Small intestine (tissue), 7 donors: Measurements from ENCODE around the gene PLVAP. TPM values are rescaled to one million over a fixed set of nuclear protein-coding genes. Genes with fewer than 3 reads are reported as not detected.

ENCODE experiments used
- DNase-seq, 2 donors: peaks; one replicate each; pipeline versions ENCODE4 v3.0.0 to v3.0.0-alpha.2; 2013
- FAIRE-seq: peaks from 2 replicates; lab custom pipeline; 2012; peaks lifted over from hg19 to GRCh38; lab: Jason Lieb, UNC
- H3K27ac ChIP-seq, 3 donors: one replicate each; pipeline ENCODE4 v1.5.1; 2013; ENCODE audit warnings: low read length in 2 of 3, mild to moderate bottlenecking in 2 of 3, control low read depth in 1 of 3, inconsistent platforms in 1 of 3, low read depth in 1 of 3, moderate library complexity in 1 of 3
- H3K27me3 ChIP-seq, 3 donors: one replicate each; pipeline ENCODE4 v1.6.1; 2013; ENCODE audit warnings: low read length in 3 of 3, inconsistent platforms in 1 of 3; ENCODE audit not compliant: control insufficient read depth in 3 of 3, insufficient read depth in 3 of 3
- H3K36me3 ChIP-seq, 3 donors: one replicate each; pipeline ENCODE4 v1.6.1; 2013; ENCODE audit warnings: low read length in 3 of 3, inconsistent platforms in 1 of 3, low read depth in 1 of 3, mild to moderate bottlenecking in 1 of 3, moderate library complexity in 1 of 3; ENCODE audit not compliant: control insufficient read depth in 3 of 3, insufficient read depth in 2 of 3
- H3K4me1 ChIP-seq, 3 donors: one replicate each; pipeline ENCODE4 v1.6.1; 2013; ENCODE audit warnings: low read length in 2 of 3, inconsistent platforms in 1 of 3, low read depth in 1 of 3, mild to moderate bottlenecking in 1 of 3, moderate library complexity in 1 of 3; ENCODE audit not compliant: control insufficient read depth in 3 of 3, insufficient read depth in 2 of 3
- H3K4me3 ChIP-seq, 3 donors: one replicate each; pipeline ENCODE4 v1.5.1; 2013; ENCODE audit warnings: low read length in 3 of 3, control low read depth in 1 of 3, inconsistent platforms in 1 of 3, low read depth in 1 of 3, mild to moderate bottlenecking in 1 of 3, moderate library complexity in 1 of 3
- H3K9me3 ChIP-seq, 2 donors: one replicate each; pipeline ENCODE4 v1.6.1; 2013; ENCODE audit warnings: low read depth in 1 of 2, low read length in 1 of 2; ENCODE audit not compliant: control insufficient read depth in 2 of 2, insufficient read depth in 1 of 2
- WGBS, 3 donors: extraction: QIAGEN DNeasy Blood & Tissue Kit; methylation state at CpG; one replicate each; pipeline ENCODE4 v1.1.7; 2013; 5-methylcytosine and 5-hydroxymethylcytosine counted together
- polyA plus RNA-seq, 4 donors: library from polyadenylated mRNA; stranded (reverse) in 3 of 4; unstranded in 1 of 4; fragments of 200-250 nt in 3 of 4; fragments of 120-200 nt in 1 of 4; gene quantifications; one replicate each; pipeline versions ENCODE4 v1.2.1 to v1.2.3, GENCODE V29; 2013
- donor health status: healthy with polysubstance abuse.
- donor health status: control.
- donor health status: control.
- donor health status: Bipolar disorder and iron deficiency.
- donor health status: healthy.

Gene PLVAP
- polyA plus RNA-seq, 4 donors = 2.2 to 115 (median 19.4) TPM

DNA sequence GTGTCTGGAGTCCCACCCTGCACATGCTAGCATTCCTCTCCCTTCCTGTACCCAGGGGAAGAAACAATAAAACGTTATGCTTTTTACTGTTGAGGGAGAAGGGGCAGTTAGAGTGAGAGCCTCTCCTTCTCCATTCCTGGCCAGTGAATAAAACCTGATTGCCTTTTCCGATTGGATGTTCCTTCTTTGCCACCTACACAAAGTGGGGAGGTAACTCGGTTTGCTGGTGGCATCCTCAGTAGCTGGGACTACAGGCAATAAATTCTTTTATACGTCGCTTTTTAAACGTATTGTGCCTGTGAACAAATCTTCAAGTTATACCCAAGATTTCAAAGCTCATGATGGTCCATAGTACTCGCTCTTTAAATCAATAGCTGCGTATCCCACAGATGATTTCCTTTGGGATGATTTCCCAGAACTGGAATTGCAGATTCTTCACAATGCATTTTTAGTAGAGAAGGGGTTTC, 42.0 kb upstream of the PLVAP start:
- WGBS, 3 donors = 12 to 24% (median 20%) methylated on average over 8 of the region's 8 CpGs
- H3K9me3 ChIP-seq = no peaks in the 10 kb centered on the region
- H3K27ac ChIP-seq = peak overlapping the region; percentile 25 to 71 (median 68)
- DNase-seq = peak in 1 of 2 donors; percentile 34
- peaks cover 0 to 2% (median 0%) of the 10 kb centered on the region in 3 donors for H3K4me1 ChIP-seq
- H3K4me3 ChIP-seq = peak overlapping the region; percentile 18 to 54 (median 50)
- no peak for FAIRE-seq
- H3K36me3 ChIP-seq = peaks cover 0 to 21% (median 3%) of the 10 kb centered on the region in 3 donors
- H3K27me3 ChIP-seq = peaks cover 0 to 2% (median 0%) of the 10 kb centered on the region in 3 donors

DNA sequence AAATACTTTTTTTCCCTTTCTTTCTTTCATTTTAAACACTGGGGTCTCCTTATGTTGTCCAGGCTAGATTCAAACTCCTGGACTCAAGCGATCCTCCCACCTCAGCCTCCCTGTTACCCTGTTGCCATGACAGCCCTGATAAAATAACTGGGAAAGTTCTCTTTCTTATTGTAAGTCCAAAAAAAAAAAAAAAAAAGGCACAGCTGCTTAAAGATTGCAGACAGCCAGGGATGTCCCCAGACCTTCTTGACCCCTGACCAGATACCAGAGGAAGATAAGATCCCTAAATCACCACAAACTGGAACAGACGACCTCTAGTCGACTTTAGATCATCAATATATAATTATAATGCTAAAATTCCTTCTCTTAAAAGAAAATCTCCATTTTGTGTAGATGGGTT, 41.6 kb upstream of the PLVAP start:
- Histone ChIP-seq H3K4me3 (no peak overlapping the region), H3K36me3 (peaks cover 0 to 16% (median 3%) of the 10 kb centered on the region in 3 donors), H3K27me3 (peaks cover 0 to 2% (median 0%) of the 10 kb centered on the region in 3 donors), H3K9me3 (no peaks in the 10 kb centered on the region), H3K4me1 (peaks cover 0 to 2% (median 0%) of the 10 kb centered on the region in 3 donors), H3K27ac (no peak overlapping the region)
- DNase-seq (no peak), FAIRE-seq (no peak)
- 60 to 69% (median 64%) methylated on average over 3 of the region's 3 CpGs for WGBS, 3 donors

DNA sequence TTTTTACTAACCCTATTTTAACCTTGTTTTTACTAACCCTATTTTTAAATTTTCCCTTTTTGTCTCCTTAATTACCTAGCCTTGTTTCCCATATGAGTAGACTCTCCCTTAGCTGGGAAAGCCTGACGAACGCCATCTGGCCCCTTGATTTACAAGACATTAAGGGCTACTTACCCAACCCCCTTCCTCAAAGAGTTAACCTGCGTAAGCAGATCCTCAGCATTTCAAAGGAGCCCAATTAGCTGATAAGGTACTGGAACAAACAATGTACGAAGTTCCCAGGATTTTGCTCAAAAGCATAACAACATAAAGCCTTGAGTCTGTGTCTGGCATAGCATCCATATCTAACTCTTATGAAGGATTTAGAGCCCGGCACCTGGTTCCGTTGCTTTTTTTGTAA, 38.0 kb upstream of the PLVAP start:
- Histone ChIP-seq H3K27me3 (peaks cover 0 to 2% (median 0%) of the 10 kb centered on the region in 3 donors), H3K36me3 (no peaks in the 10 kb centered on the region), H3K4me1 (peaks cover 0 to 3% (median 2%) of the 10 kb centered on the region in 3 donors), H3K9me3 (no peaks in the 10 kb centered on the region), H3K4me3 (no peak overlapping the region), H3K27ac (no peak overlapping the region)
- FAIRE-seq (no peak), DNase-seq (no peak)
- WGBS, 3 donors = 83 to 88% (median 84%) methylated on average over 6 of the region's 6 CpGs

DNA sequence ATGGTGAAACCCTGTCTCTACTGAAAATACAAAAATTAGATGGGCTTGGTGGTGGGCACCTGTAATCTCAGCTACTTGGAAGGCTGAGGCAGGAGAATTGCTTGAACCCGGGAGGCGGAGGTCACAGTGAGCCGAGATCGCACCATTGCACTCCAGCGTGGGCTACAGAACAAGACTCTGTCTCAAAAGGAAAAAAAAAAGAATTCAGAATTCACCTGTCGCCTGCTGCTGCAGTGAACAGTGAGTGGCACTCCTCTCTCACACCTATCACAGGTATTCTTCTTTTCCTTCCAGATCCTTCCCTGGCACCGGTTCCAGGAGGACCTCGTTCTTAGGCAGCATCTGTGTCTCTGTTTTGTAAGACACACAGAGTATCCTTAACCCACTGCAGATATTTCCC, 37.0 kb upstream of the PLVAP start:
- peaks cover 0 to 2% (median 0%) of the 10 kb centered on the region in 3 donors for H3K27me3 ChIP-seq
- no peaks in the 10 kb centered on the region for H3K36me3 ChIP-seq
- DNase-seq (no peak), FAIRE-seq (no peak)
- peaks cover 0 to 3% (median 2%) of the 10 kb centered on the region in 3 donors for H3K4me1 ChIP-seq
- no peaks in the 10 kb centered on the region for H3K9me3 ChIP-seq
- no peak overlapping the region for H3K4me3 ChIP-seq
- H3K27ac ChIP-seq = no peak overlapping the region
- WGBS, 3 donors = 92 to 95% (median 94%) methylated on average over 8 of the region's 8 CpGs

DNA sequence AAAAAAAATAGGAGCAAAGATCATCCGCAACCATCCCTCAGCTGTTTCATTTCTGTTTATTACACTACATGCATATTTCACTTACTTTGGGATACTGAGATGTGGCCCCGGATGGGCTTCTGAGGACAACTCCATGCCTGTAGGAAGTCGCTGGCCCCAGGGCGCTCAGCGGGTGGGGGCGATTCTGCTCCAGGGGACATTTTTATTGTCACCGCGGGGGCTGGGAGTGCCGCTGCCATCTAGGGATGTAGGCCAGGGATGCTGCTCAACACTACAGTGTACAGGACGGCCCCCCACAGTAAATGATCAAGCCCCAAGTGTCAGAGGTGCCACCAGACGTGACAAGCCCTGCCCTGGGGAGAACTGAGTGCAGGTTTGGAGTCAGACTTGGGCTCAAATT, 34.7 kb upstream of the PLVAP start:
- H3K27ac ChIP-seq = peak overlapping the region in 2 of 3 donors; percentile 35 to 51
- H3K27me3 ChIP-seq = peaks cover 0 to 2% (median 0%) of the 10 kb centered on the region in 3 donors
- peaks cover 0 to 3% (median 0%) of the 10 kb centered on the region in 3 donors for H3K4me1 ChIP-seq
- H3K9me3 ChIP-seq = no peaks in the 10 kb centered on the region
- 85 to 95% (median 90%) methylated on average over 11 of the region's 11 CpGs for WGBS, 3 donors
- DNase-seq (no peak), FAIRE-seq (no peak)
- no peak overlapping the region for H3K4me3 ChIP-seq
- H3K36me3 ChIP-seq = no peaks in the 10 kb centered on the region

DNA sequence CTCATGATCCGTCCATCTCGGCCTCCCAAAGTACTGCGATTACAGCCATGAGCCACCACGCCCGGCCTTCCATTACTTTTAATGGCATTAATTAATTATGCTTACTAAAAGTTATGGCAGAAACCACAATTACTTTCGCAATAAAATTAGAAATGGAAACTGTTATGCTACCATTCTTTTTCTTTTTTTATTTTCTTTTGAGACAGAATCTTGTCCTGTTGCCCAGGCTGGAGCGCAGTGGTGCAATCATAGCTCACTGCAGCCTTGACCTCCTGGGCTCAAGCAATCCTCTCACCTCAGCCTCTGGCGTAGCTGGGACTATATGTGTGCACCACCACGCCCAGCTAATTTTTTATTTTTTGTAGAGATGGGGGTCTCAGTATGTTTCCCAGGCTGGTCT, 32.8 kb upstream of the PLVAP start:
- Histone ChIP-seq H3K4me3 (no peak overlapping the region), H3K27me3 (peaks cover 0 to 2% (median 0%) of the 10 kb centered on the region in 3 donors), H3K4me1 (peaks cover 0 to 9% (median 0%) of the 10 kb centered on the region in 3 donors), H3K27ac (no peak overlapping the region), H3K9me3 (no peaks in the 10 kb centered on the region), H3K36me3 (no peaks in the 10 kb centered on the region)
- FAIRE-seq (no peak), DNase-seq (no peak)
- 85 to 95% (median 94%) methylated on average over 9 of the region's 9 CpGs for WGBS, 3 donors

DNA sequence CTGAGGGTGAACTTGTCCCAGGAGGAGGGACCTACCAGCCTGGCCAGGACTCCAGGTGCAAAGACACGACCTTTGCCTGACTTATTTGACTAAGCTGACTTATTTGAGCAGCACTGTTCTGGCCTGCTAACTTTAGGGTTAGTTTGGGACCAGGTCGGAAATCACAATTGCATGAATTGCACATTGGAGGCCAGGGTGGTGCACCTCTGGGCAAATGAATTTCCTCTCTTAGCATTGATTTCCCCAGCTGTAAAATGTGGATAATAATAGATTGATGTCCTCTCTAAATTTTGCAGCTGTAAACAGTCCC, 29.7 kb upstream of the PLVAP start:
- Histone ChIP-seq H3K4me1 (peaks cover 0 to 6% (median 0%) of the 10 kb centered on the region in 3 donors), H3K27me3 (no peaks in the 10 kb centered on the region), H3K9me3 (no peaks in the 10 kb centered on the region), H3K4me3 (peak overlapping the region in 1 of 3 donors; percentile 40), H3K36me3 (no peaks in the 10 kb centered on the region), H3K27ac (peak overlapping the region in 2 of 3 donors; percentile 83 to 93)
- no peak for FAIRE-seq
- peak in 1 of 2 donors; percentile 43 for DNase-seq
- 0 to 22% (median 6%) methylated on average over 2 of the region's 2 CpGs for WGBS, 3 donors

DNA sequence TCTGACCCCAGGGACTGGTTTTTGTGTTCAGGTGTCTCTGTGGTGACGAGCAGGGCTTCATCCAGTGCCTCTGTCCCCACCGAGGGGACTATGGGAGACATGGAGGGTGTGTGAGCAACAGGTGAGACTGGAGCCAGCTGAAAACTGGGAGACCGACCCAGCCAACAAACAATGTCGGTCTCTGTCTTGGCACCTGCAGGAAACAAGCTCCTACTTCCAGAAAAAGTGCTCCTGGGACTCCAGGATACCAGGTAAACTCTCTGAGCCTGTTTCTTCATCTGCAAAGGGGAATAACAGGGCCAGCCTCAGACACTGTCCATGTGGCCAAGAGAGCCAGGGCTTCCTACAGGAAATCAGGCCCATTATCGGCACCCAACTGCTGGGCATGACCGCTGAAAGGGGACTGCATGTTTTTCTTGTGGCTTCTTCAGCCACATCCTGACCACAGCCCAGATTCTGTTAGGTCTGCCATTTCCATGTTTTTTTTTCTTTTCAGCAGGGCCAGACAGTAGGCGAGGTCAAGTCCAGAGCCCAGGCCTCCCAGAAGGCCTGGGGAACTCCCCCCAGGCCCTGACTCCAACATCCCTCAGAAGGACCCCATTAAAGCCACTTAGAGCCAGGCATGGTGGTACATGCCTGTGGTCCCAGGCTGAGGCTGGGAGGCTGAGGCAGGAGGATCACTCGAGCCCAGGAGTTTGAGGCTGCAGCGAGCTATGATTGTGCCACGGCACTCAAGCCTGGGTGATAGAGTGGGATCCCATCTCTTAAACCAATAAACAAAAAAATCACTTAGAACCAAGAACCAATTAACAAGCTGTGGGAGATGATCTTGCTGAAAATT, 29.1 kb upstream of the PLVAP start:
- H3K27me3 ChIP-seq = peaks cover 0 to 2% (median 0%) of the 10 kb centered on the region in 3 donors
- H3K4me3 ChIP-seq = peak overlapping the region; percentile 9 to 40 (median 18)
- peaks cover 0 to 6% (median 0%) of the 10 kb centered on the region in 3 donors for H3K4me1 ChIP-seq
- peak overlapping the region; percentile 46 to 93 (median 83) for H3K27ac ChIP-seq
- FAIRE-seq (no peak), DNase-seq (peak in 1 of 2 donors; percentile 20)
- H3K9me3 ChIP-seq = no peaks in the 10 kb centered on the region
- 35 to 53% (median 42%) methylated on average over 10 of the region's 10 CpGs for WGBS, 3 donors
- H3K36me3 ChIP-seq = no peaks in the 10 kb centered on the region
